B cell (primary cell): Measurements from ENCODE around the gene DVL2.

ENCODE experiments used
- EZH2 ChIP-seq: IDR thresholded peaks from 2 replicates; pipeline ENCODE4 v1.6.1; 2012; ENCODE audit warnings: borderline replicate concordance, low read depth, mild to moderate bottlenecking, moderate library complexity, low read length; ENCODE audit not compliant: insufficient read depth, poor library complexity, severe bottlenecking
- TF ChIP-seq, protein P1 (sequence below): fragments of 200-600 bp; IDR thresholded peaks from one replicate; pipeline ENCODE4 v1.8.0; 2022; ENCODE audit warnings: antibody characterized with exemption, mild to moderate bottlenecking

DNA sequence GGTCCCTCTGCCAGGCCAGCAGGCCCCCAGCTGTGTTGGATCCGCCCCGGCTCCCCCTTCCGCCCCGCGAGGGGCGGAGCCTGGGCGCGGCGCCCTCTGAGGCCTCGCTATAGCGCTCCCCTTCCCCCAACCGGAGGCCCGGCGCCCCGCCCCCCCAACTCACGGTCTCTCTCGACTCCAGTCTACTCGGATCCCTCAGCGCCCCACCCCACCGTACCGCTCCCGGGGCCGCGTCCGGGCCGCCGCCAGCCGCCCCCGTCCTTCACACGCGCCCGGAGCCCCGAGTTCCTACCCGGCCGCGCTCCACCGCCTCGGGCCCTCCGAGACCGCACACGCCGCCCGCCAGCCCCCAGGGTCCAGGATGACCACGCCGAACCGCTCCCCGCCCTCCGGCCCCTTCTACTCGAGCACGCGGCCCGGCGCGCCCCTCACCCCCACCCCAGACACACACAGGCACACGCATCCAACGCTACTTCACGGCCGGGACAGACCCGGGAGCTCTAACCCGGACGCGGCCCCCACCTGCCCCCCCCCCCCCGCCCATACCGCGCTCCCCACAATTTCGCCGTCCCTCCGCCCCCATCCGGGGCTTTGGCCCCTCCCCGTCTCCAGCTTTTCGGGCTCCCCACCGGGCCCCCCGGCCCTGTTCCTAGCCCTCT, 3.6 kb upstream of the DVL2 start:
- no peak for TF ChIP-seq EZH2
- TF ChIP-seq, protein P1, sequence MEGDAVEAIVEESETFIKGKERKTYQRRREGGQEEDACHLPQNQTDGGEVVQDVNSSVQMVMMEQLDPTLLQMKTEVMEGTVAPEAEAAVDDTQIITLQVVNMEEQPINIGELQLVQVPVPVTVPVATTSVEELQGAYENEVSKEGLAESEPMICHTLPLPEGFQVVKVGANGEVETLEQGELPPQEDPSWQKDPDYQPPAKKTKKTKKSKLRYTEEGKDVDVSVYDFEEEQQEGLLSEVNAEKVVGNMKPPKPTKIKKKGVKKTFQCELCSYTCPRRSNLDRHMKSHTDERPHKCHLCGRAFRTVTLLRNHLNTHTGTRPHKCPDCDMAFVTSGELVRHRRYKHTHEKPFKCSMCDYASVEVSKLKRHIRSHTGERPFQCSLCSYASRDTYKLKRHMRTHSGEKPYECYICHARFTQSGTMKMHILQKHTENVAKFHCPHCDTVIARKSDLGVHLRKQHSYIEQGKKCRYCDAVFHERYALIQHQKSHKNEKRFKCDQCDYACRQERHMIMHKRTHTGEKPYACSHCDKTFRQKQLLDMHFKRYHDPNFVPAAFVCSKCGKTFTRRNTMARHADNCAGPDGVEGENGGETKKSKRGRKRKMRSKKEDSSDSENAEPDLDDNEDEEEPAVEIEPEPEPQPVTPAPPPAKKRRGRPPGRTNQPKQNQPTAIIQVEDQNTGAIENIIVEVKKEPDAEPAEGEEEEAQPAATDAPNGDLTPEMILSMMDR, result no peak
